ENCODE data around the gene SYT11. TPM values are rescaled to one million over a fixed set of nuclear protein-coding genes. Genes with fewer than 3 reads are reported as not detected.

SYT11 gene
- total and polyA plus RNA-seq, 9 of the 15 experiments (the other 6 are each of a cell fraction or from before 2014, with no cell fraction given) = 0.05 to 0.18 (median 0.11) TPM

DNA sequence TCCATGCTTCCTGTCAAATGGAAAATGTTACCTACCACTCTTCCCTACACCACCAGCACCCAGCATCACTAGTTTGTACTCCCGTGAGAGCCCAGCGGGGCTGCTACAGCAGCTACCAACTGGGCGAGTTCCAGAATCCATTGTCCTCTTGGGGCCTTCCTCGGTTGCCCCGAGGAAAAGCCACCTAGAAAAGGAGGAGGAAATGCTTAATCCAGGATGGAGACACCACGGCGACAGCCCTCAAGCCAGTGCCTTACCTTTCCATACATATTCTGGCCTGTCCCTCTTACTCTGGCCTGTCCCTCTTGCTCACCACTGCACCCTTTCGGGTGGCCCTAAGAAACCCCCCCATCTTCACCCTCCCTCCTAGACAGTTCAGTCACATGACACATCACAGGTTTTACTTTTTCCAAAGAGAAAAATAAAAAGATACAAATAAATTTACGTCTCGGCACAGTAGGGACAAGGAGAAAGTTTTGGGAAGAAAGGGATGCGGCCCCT, 51.3 kb downstream of the SYT11 start:
- ChIA-PET CTCF (ENCODE audit: low intra/inter-chr PET ratio) (no interaction called here), POLR2A (interaction anchor here (0.7 to 5.7 kb wide), 6 partner anchors 8 to 197 kb away, joined by 3 to 36 read pairs (median 4); no protein-coding TSS in a partner anchor)
- in situ Hi-C loops (cut with MboI) = no loop called here
- peaks cover 3 to 7% of the 10 kb centered on the region in 2 experiments; a peak in 2 of 5 replicates for H3K4me1 ChIP-seq (replicated peaks in 1 of 2; ENCODE audit: control insufficient read depth in 2 of 2, insufficient read depth in 2 of 2, low read length in 2 of 2)
- peaks cover 22% of the 10 kb centered on the region for H3K79me2 ChIP-seq (ENCODE audit: control insufficient read depth, insufficient read depth, low read length)
- peak; percentile 45 to 76 (median 54) for DNase-seq (ENCODE audit: extremely low read depth in 1 of 4, low spot score in 3 of 4)
- whole genome bisulfite sequencing (ENCODE audit: insufficient coverage, low coverage, missing lambda C conversion rate) = 1% methylated on average over 11 of the region's 11 CpGs
- peak overlapping the region; percentile 73 for H2AFZ ChIP-seq (ENCODE audit: low read depth, low read length)
- intact Hi-C loops (cut with micrococcal nuclease) = loop anchor here (2.0 to 5.0 kb wide), 2 partner anchors 54 to 78 kb away; partner anchors contain the start of gene GON4L
- peak overlapping the region; percentile 75 to 85 for H3K9ac ChIP-seq (ENCODE audit: insufficient read depth in 1 of 2, low read depth in 2 of 2, low read length in 2 of 2)
- H3K4me2 ChIP-seq (ENCODE audit: insufficient read depth, low read length) = peak overlapping the region; percentile 85
- peaks cover 72% of the 10 kb centered on the region for H3K36me3 ChIP-seq (ENCODE audit: control insufficient read depth, insufficient read depth, low read length)
- H3K27ac ChIP-seq (ENCODE audit: extremely low read depth, low read depth, low read length) = peak overlapping the region; percentile 73
- peak overlapping the region; percentile 48 for H3K4me3 ChIP-seq
- no peaks in the 10 kb centered on the region for H3K9me3 ChIP-seq (replicated peaks; ENCODE audit: control insufficient read depth, insufficient read depth, low read depth, low read length)
- BruUV-seq (replicated peaks) = TSS peak; percentile 42
- FAIRE-seq = peak; percentile 74
- H3K9me1 ChIP-seq (ENCODE audit: control insufficient read depth, insufficient read depth, low read length) = no peaks in the 10 kb centered on the region
- H3K27me3 ChIP-seq (ENCODE audit: control insufficient read depth in 2 of 2, insufficient read depth in 2 of 2, low read length in 2 of 2) = no peaks in the 10 kb centered on the region
- no peaks in the 10 kb centered on the region for H4K20me1 ChIP-seq (replicated peaks; ENCODE audit: control insufficient read depth, insufficient read depth, low read length)
- ATAC-seq = peak; percentile 83
- TF ChIP-seq, protein P1, sequence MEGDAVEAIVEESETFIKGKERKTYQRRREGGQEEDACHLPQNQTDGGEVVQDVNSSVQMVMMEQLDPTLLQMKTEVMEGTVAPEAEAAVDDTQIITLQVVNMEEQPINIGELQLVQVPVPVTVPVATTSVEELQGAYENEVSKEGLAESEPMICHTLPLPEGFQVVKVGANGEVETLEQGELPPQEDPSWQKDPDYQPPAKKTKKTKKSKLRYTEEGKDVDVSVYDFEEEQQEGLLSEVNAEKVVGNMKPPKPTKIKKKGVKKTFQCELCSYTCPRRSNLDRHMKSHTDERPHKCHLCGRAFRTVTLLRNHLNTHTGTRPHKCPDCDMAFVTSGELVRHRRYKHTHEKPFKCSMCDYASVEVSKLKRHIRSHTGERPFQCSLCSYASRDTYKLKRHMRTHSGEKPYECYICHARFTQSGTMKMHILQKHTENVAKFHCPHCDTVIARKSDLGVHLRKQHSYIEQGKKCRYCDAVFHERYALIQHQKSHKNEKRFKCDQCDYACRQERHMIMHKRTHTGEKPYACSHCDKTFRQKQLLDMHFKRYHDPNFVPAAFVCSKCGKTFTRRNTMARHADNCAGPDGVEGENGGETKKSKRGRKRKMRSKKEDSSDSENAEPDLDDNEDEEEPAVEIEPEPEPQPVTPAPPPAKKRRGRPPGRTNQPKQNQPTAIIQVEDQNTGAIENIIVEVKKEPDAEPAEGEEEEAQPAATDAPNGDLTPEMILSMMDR (IDR thresholded peaks at IDR 0.05 in 2 of 3, conservative IDR thresholded peaks at IDR 0.05 in 1 of 3; ENCODE audit: insufficient read depth in 2 of 3, low read depth in 1 of 3, low read length in 3 of 3) = peak; percentile 20 to 45 (median 40); a peak in 4 of 6 replicates
- TF ChIP-seq, protein P2, sequence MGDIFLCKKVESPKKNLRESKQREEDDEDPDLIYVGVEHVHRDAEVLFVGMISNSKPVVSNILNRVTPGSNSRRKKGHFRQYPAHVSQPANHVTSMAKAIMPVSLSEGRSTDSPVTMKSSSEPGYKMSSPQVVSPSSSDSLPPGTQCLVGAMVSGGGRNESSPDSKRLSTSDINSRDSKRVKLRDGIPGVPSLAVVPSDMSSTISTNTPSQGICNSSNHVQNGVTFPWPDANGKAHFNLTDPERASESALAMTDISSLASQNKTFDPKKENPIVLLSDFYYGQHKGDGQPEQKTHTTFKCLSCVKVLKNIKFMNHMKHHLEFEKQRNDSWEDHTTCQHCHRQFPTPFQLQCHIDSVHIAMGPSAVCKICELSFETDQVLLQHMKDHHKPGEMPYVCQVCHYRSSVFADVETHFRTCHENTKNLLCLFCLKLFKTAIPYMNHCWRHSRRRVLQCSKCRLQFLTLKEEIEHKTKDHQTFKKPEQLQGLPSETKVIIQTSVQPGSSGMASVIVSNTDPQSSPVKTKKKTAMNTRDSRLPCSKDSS (IDR thresholded peaks at IDR 0.05; ENCODE audit: low read depth, partially characterized antibody) = no peak
- TF ChIP-seq, protein P3, sequence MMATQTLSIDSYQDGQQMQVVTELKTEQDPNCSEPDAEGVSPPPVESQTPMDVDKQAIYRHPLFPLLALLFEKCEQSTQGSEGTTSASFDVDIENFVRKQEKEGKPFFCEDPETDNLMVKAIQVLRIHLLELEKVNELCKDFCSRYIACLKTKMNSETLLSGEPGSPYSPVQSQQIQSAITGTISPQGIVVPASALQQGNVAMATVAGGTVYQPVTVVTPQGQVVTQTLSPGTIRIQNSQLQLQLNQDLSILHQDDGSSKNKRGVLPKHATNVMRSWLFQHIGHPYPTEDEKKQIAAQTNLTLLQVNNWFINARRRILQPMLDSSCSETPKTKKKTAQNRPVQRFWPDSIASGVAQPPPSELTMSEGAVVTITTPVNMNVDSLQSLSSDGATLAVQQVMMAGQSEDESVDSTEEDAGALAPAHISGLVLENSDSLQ (IDR thresholded peaks at IDR 0.05) = peak; percentile 33; the same call in 1 of the 2 replicates
- TF ChIP-seq BRD9 (IDR thresholded peaks at IDR 0.05; ENCODE audit: low read depth, partially characterized antibody) (peak; percentile 25), FOXK2 (conservative IDR thresholded peaks at IDR 0.05 in 1 of 2, IDR thresholded peaks at IDR 0.05 in 1 of 2; ENCODE audit: low read depth in 2 of 2) (peak in 1 of 2 experiments; percentile 28; a peak in 2 of 4 replicates), ZNF766 (CRISPR knock-in tag; conservative IDR thresholded peaks at IDR 0.05) (0 out of 2 replicates have a peak, but pooled peaks have one; percentile 71), ZNF41 (CRISPR knock-in tag; conservative IDR thresholded peaks at IDR 0.05) (0 out of 2 replicates have a peak, but pooled peaks have one; percentile 23)
- TF ChIP-seq, protein P4, sequence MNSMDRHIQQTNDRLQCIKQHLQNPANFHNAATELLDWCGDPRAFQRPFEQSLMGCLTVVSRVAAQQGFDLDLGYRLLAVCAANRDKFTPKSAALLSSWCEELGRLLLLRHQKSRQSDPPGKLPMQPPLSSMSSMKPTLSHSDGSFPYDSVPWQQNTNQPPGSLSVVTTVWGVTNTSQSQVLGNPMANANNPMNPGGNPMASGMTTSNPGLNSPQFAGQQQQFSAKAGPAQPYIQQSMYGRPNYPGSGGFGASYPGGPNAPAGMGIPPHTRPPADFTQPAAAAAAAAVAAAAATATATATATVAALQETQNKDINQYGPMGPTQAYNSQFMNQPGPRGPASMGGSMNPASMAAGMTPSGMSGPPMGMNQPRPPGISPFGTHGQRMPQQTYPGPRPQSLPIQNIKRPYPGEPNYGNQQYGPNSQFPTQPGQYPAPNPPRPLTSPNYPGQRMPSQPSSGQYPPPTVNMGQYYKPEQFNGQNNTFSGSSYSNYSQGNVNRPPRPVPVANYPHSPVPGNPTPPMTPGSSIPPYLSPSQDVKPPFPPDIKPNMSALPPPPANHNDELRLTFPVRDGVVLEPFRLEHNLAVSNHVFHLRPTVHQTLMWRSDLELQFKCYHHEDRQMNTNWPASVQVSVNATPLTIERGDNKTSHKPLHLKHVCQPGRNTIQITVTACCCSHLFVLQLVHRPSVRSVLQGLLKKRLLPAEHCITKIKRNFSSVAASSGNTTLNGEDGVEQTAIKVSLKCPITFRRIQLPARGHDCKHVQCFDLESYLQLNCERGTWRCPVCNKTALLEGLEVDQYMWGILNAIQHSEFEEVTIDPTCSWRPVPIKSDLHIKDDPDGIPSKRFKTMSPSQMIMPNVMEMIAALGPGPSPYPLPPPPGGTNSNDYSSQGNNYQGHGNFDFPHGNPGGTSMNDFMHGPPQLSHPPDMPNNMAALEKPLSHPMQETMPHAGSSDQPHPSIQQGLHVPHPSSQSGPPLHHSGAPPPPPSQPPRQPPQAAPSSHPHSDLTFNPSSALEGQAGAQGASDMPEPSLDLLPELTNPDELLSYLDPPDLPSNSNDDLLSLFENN (IDR thresholded peaks at IDR 0.05; ENCODE audit: low read depth in 2 of 2, low read length in 2 of 2) = 0 out of 4 replicates have a peak, but pooled peaks of 1 of the 2 experiments have one; percentile 9
- TF ChIP-seq, protein P5, sequence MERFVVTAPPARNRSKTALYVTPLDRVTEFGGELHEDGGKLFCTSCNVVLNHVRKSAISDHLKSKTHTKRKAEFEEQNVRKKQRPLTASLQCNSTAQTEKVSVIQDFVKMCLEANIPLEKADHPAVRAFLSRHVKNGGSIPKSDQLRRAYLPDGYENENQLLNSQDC (CRISPR knock-in tag; IDR thresholded peaks at IDR 0.05) = peak; percentile 34; the same call in 1 of the 2 replicates
- TF ChIP-seq, protein P6, sequence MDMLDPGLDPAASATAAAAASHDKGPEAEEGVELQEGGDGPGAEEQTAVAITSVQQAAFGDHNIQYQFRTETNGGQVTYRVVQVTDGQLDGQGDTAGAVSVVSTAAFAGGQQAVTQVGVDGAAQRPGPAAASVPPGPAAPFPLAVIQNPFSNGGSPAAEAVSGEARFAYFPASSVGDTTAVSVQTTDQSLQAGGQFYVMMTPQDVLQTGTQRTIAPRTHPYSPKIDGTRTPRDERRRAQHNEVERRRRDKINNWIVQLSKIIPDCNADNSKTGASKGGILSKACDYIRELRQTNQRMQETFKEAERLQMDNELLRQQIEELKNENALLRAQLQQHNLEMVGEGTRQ (CRISPR knock-in tag; IDR thresholded peaks at IDR 0.05) = peak; percentile 78
